DND-41 (cell line): ENCODE data around the gene PSMB8.

ENCODE experiments used
- CTCF ChIP-seq: IDR thresholded peaks from 2 replicates; pipeline ENCODE4 v1.5.1; 2012; ENCODE audit warnings: borderline replicate concordance, low read length, moderate library complexity, mild to moderate bottlenecking; ENCODE audit not compliant: poor library complexity, severe bottlenecking; ENCODE audit errors: extremely low read depth
- EZH2 ChIP-seq: IDR thresholded peaks from 3 replicates; pipeline ENCODE4 v1.6.1; 2012; ENCODE audit warnings: borderline replicate concordance, low read depth, mild to moderate bottlenecking, moderate library complexity, low read length, inconsistent platforms; ENCODE audit not compliant: severe bottlenecking

- TF ChIP-seq CTCF (no peak), EZH2 (no peak)
Observed at GRCh38 chr6:32815115-32815514, 28.7 kb downstream of the PSMB8 start.
